GM18861 (cell line): Measurements from ENCODE around the gene ESPNL.

ENCODE experiments used
- ATAC-seq: cut with Tn5 transposase; IDR thresholded peaks from one replicate; pipeline ENCODE4 v1.9.1; 2021; ENCODE audit not compliant: unreplicated experiment

The ESPNL gene

GRCh38 chr2:238097988-238098871, 1.9 kb upstream of the ESPNL start:
- ATAC-seq = peak; percentile 61

- no peak for ATAC-seq
Observed at GRCh38 chr2:238098901-238099713, 1.0 kb upstream of the ESPNL start.

- no peak for ATAC-seq
Observed at GRCh38 chr2:238099714-238100048, 459 bp upstream of the ESPNL start.

- ATAC-seq = no peak
Observed at GRCh38 chr2:238100821-238101771, 956 bp downstream of the ESPNL start.

- no peak for ATAC-seq
Observed at GRCh38 chr2:238101891-238102841, 2.0 kb downstream of the ESPNL start.

- ATAC-seq = no peak
Observed at GRCh38 chr2:238102865-238103264, 2.7 kb downstream of the ESPNL start.

- no peak for ATAC-seq
Observed at GRCh38 chr2:238103465-238104225, 3.5 kb downstream of the ESPNL start.

- no peak for ATAC-seq
Observed at GRCh38 chr2:238104226-238104690, 4.1 kb downstream of the ESPNL start.

- no peak for ATAC-seq
Observed at GRCh38 chr2:238104691-238105371, 4.7 kb downstream of the ESPNL start.

GRCh38 chr2:238105506-238106338, 5.6 kb downstream of the ESPNL start:
- ATAC-seq = no peak

- ATAC-seq = no peak
Observed at GRCh38 chr2:238106339-238106697, 6.2 kb downstream of the ESPNL start.

- peak; percentile 18 for ATAC-seq
Observed at GRCh38 chr2:238106698-238107524, 6.8 kb downstream of the ESPNL start.

- ATAC-seq = peak; percentile 74
Observed at GRCh38 chr2:238107525-238108422, 7.6 kb downstream of the ESPNL start.

GRCh38 chr2:238108423-238109183, 8.5 kb downstream of the ESPNL start:
- ATAC-seq = peak; percentile 57

GRCh38 chr2:238113611-238114010, 13.5 kb downstream of the ESPNL start:
- no peak for ATAC-seq
